Fibroblast of villous mesenchyme (primary cell): ENCODE results near the gene LONRF3. TPM values are rescaled to one million over a fixed set of nuclear protein-coding genes. Genes with fewer than 3 reads are reported as not detected.

Experiments used
- DNase-seq: peaks from one replicate; pipeline ENCODE4 v3.0.0-alpha.2; 2010; ENCODE audit warnings: low read depth
- H3K4me3 ChIP-seq: 2 replicates; pipeline ENCODE4 v1.5.1; 2011; ENCODE audit warnings: low read depth, mild to moderate bottlenecking, low read length
- CTCF ChIP-seq: IDR thresholded peaks from 2 replicates; pipeline ENCODE4 v1.5.1; 2012; ENCODE audit warnings: low read depth, mild to moderate bottlenecking, low read length; ENCODE audit not compliant: insufficient read depth
- total RNA-seq: library from RNA; depleted of rRNA; stranded (reverse); fragments of >200 nt; gene quantifications from 2 replicates; pipeline ENCODE4 v1.2.3, GENCODE V29; 2012

LONRF3 gene
- total RNA-seq, 1 donor = 0.43 TPM

DNA sequence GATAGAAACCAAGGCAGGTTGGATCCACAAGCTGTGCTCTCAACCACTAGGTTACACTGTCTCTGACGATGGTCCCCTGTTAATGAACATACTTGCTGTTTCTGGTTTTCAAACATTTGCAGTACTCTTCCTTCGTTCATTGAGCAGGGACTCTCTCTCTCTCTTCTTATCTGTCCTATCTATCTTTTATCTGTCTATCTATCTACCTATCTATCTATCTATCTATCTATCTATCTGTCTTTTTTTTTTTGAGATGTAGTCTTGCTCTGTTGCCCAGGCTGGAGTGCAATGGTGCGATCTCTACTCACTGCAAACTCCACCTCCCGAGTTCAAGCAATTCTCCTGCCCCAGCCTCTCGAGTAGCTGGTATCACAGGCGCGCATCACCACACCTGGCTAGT, 89.0 kb downstream of the LONRF3 start:
- TF ChIP-seq CTCF = no peak
- DNase-seq = no peak
- H3K4me3 ChIP-seq = no peak overlapping the region

GRCh38 chrX:119067023-119067739, 92.8 kb downstream of the LONRF3 start:
- no peak overlapping the region for H3K4me3 ChIP-seq
- peak; percentile 66 for TF ChIP-seq CTCF
- peak; percentile 43 for DNase-seq

Other genes starting within 250 kb of the LONRF3 start
- 51.5 and 61.3 TPM in 2 replicates for gene IL13RA1, start 247.0 kb upstream of the LONRF3 start, total RNA-seq
- under 0.01 TPM in 1 of 2 replicates, not detected in the other for gene ZCCHC12, start 150.8 kb upstream of the LONRF3 start, total RNA-seq
- gene CT47C1, start 98.4 kb downstream of the LONRF3 start, total RNA-seq = not detected in 2 replicates
- gene KIAA1210, start 153.2 kb downstream of the LONRF3 start, total RNA-seq = not detected in 2 replicates